Fibroblast of peridontal ligament (primary cell): ENCODE results near the gene FNDC1.
"Not testable (repeated sequence)": the region's sequence is repeated elsewhere in the genome, so short reads cannot be mapped to it uniquely, and the experiment has no call there.

Experiments used
- DNase-seq: peaks from one replicate; pipeline ENCODE4 v3.0.0-alpha.2; 2010; ENCODE audit errors: extremely low read depth

Gene FNDC1

GRCh38 chr6:159257846-159258245 lies 88.6 kb downstream of the FNDC1 start:
- peak; percentile 26 for DNase-seq

GRCh38 chr6:159259441-159260125 lies 90.4 kb downstream of the FNDC1 start:
- DNase-seq, result peak; percentile 34

- no peak for DNase-seq
Measured at GRCh38 chr6:159260208-159260607, 91.0 kb downstream of the FNDC1 start.

- no peak for DNase-seq
Measured at GRCh38 chr6:159261995-159262394, 92.8 kb downstream of the FNDC1 start.

- DNase-seq, result no peak
Measured at GRCh38 chr6:159262586-159262985, 93.4 kb downstream of the FNDC1 start.

GRCh38 chr6:159267165-159267564 lies 98.0 kb downstream of the FNDC1 start:
- no peak for DNase-seq

GRCh38 chr6:159268511-159268910 lies 99.3 kb downstream of the FNDC1 start:
- no peak for DNase-seq

GRCh38 chr6:159271257-159271656 lies 102.1 kb downstream of the FNDC1 start:
- no peak for DNase-seq

GRCh38 chr6:159278626-159279025 lies 109.4 kb downstream of the FNDC1 start:
- DNase-seq, result no peak

GRCh38 chr6:159279790-159280277 lies 110.6 kb downstream of the FNDC1 start:
- no peak for DNase-seq

- peak; percentile 10 for DNase-seq
Measured at GRCh38 chr6:159282421-159282820, 113.2 kb downstream of the FNDC1 start.

- not testable (repeated sequence) for DNase-seq
Measured at GRCh38 chr6:159284661-159285060, 115.5 kb downstream of the FNDC1 start.

- no peak for DNase-seq
Measured at GRCh38 chr6:159298840-159299239, 129.6 kb downstream of the FNDC1 start.

GRCh38 chr6:159299566-159299965 lies 130.4 kb downstream of the FNDC1 start:
- DNase-seq, result no peak

- DNase-seq, result no peak
Measured at GRCh38 chr6:159301277-159301676, 132.1 kb downstream of the FNDC1 start.

- no peak for DNase-seq
Measured at GRCh38 chr6:159301810-159302593, 132.8 kb downstream of the FNDC1 start.

GRCh38 chr6:159302594-159302992 lies 133.4 kb downstream of the FNDC1 start:
- no peak for DNase-seq

- DNase-seq, result no peak
Measured at GRCh38 chr6:159303159-159303558, 134.0 kb downstream of the FNDC1 start.

GRCh38 chr6:159303784-159304183 lies 134.6 kb downstream of the FNDC1 start:
- DNase-seq, result no peak

- no peak for DNase-seq
Measured at GRCh38 chr6:159304641-159305040, 135.4 kb downstream of the FNDC1 start.

GRCh38 chr6:159305159-159305558 lies 136.0 kb downstream of the FNDC1 start:
- DNase-seq, result no peak

- peak; percentile 19 for DNase-seq
Measured at GRCh38 chr6:159305804-159306537, 136.8 kb downstream of the FNDC1 start.
